ENCODE data around the gene PACS1.
"Not testable (repeated sequence)": the region's sequence is repeated elsewhere in the genome, so short reads cannot be mapped to it uniquely, and the experiment has no call there.

PACS1 gene

DNA sequence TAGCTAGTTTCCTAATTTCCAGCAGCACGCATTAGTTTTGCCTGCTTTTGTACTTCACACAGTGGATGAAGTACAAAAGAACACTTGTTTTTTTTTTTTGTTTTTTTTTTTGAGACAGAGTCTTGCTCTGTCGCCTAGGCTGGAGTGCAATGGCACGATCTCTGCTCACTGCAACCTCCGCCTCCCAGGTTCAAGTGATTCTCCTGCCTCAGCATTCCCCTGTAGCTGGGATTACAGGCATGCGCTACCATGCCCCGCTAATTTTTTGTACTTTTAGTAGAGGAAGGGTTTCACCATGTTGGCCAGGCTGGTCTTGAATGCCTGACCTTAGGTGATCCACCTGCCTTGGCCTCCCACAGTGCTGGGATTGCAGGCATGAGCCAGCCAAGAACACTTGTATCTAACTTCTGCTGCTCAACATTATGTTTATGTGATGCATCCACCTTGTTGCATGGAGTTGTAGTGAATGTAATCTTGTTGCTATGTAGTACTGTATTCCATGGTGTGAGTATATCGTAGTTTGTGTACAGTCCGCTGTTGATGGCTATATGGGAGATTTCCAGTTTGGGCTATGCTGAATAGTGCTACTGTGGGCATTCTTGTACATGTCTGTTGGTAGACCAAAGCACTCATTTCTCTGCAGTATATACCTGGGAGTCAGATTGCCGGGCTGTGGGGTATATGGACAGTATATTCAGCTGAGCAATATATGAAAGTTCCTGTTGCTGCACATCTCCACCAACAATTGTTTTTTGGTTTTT lies 17.3 kb downstream of the PACS1 start:
- TF ChIP-seq, protein P1, sequence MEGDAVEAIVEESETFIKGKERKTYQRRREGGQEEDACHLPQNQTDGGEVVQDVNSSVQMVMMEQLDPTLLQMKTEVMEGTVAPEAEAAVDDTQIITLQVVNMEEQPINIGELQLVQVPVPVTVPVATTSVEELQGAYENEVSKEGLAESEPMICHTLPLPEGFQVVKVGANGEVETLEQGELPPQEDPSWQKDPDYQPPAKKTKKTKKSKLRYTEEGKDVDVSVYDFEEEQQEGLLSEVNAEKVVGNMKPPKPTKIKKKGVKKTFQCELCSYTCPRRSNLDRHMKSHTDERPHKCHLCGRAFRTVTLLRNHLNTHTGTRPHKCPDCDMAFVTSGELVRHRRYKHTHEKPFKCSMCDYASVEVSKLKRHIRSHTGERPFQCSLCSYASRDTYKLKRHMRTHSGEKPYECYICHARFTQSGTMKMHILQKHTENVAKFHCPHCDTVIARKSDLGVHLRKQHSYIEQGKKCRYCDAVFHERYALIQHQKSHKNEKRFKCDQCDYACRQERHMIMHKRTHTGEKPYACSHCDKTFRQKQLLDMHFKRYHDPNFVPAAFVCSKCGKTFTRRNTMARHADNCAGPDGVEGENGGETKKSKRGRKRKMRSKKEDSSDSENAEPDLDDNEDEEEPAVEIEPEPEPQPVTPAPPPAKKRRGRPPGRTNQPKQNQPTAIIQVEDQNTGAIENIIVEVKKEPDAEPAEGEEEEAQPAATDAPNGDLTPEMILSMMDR (IDR thresholded peaks at IDR 0.05; ENCODE audit: low read depth, low read length): no peak
- H3K4me3 ChIP-seq (ENCODE audit: low read depth, low read length): no peak overlapping the region

DNA sequence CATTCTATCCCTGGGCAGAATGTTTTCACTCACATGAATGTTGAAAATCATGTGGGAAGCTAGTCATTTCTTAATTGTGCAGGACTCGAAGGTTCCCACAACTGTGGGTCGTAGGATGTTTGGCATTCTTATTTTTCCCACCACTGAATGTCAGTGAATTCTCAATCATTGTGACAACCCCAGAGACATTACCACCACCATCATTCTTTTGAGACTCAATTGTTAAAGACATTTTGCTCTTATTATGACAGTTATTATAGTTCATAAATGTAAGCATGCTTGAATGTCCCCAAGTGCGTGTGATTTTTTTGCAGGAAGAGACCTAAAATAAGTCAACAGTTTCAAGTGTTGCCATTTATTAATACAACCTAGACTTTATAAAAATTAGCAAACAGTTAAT lies 19.0 kb downstream of the PACS1 start:
- TF ChIP-seq, protein P1 (IDR thresholded peaks at IDR 0.05; ENCODE audit: low read depth, low read length): no peak
- H3K4me3 ChIP-seq (ENCODE audit: low read depth, low read length): no peak overlapping the region

DNA sequence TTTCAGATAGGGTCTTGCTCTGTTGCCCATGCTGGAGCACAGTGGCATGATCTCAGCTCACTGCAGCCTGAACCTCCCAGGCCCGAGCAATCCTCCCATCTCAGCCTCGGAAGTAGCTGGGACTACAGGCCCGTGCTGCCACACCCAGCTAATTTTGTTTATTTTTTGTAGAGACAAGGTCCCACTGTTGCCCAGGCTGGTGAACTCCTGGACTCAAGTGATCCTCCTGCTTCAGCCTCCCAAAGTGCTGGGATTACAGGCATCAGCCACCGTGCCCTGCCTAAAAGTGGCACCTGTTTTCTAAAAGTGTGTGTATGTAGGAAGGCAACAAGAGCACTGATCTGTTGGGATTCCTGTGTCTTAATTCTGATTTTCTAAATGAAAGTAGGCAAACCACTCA lies 20.2 kb downstream of the PACS1 start:
- TF ChIP-seq, protein P1 (IDR thresholded peaks at IDR 0.05; ENCODE audit: low read depth, low read length): no peak

GRCh38 chr11:66092125-66092524 lies 22.1 kb downstream of the PACS1 start:
- H3K4me3 ChIP-seq (ENCODE audit: low read depth, low read length): not testable (repeated sequence)

More for the DNA sequence above, 20.2 kb downstream of the PACS1 start:
- H3K4me3 ChIP-seq (ENCODE audit: low read depth, low read length): no peak overlapping the region

- H3K4me3 ChIP-seq (ENCODE audit: low read depth, low read length): not testable (repeated sequence)
These were observed 29.7 kb downstream of the PACS1 start for GRCh38 chr11:66099746-66100145.

DNA sequence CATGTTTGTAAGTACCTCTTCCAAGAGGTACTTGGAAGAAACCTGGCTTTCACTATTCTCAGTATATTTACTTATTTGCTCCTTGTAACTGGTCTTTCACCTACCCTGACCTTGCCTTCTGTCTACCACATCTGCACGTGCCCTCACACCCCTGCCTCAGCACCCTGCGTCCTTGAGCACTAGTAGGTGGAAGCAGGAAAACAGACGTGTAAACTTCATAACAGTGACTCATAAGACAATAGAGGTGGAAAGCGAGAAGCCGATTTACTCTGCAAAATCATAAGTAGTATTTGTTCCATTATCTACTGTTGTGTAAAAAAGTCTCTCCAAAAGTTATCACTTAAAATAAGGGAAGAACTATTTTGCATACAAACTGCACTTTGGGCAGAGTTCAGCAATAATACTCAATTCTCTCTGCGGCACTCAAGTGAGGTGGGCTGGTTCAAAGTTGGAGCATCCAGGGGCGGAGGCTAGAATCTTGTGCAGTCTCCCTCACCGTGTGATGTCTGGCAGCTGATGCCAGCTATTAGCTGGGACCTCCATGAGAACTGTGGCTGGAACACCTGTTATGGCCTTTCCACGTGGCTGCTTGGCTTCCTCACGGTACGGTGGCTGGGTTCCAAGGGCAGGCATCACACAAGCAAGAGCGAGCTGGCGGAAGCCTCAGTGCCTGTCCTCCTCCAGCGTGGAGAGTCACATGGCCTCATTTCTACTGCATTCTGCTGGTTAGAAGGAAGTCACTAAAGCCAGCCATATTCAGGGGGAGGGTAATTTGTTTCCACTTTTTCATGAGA lies 30.4 kb downstream of the PACS1 start:
- no peak overlapping the region for H3K4me3 ChIP-seq (ENCODE audit: low read depth, low read length)
- TF ChIP-seq, protein P1 (IDR thresholded peaks at IDR 0.05; ENCODE audit: low read depth, low read length): no peak

DNA sequence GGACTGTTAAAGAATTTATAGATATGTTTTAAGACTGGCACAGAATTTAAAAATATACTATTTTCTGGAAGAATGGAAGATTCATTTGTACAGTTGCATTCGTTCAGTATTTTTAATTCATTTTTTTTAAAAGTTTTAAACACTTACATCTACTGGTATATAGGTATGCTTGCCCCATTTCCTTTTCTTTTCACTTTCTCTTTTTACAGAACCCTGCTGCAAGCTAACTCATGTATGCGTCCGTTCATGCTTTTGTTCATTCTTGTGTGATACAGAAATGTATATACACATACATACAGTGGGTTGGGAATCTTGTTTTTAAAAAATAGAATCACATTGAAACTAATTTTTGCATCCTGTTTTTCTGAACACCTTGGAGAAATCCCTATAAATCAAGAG lies 31.0 kb downstream of the PACS1 start:
- TF ChIP-seq, protein P1 (IDR thresholded peaks at IDR 0.05; ENCODE audit: low read depth, low read length): no peak
- no peak overlapping the region for H3K4me3 ChIP-seq (ENCODE audit: low read depth, low read length)

DNA sequence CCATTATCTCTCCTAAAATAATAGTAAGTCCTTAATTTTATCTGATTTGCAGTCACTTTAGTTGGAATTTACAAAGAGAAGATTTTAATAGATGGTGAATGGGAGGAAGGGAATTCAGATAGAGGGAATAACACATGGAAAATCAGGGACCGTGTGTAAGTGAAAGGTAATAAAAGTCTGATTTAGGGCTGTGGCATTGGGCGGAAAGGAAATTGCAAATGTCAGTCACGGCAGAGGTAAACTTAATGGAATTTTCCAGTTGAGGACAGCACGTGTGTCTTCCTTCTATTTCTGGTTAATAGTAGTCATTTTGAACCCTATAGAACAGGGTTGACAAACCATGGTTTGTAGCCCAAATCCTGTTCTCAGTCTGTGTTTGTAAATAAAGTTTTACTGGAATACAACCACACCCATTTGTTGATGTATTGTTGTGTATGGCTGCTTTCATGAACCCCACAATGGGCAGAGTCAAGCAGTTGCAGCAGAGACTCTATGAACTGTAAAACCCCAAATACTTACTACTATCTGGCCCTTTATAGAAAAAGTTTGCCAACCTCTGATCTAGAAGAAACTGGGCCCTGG lies 34.1 kb downstream of the PACS1 start:
- TF ChIP-seq, protein P1 (IDR thresholded peaks at IDR 0.05; ENCODE audit: low read depth, low read length): no peak
- no peak overlapping the region for H3K4me3 ChIP-seq (ENCODE audit: low read depth, low read length)
